VCaP (cell line): ENCODE results near the gene SLC16A2.

Experiments used
- H3K27ac ChIP-seq: fragments of 450-650 bp; 2 replicates; pipeline ENCODE4 v1.5.1; 2017
- CTCF ChIP-seq: fragments of 450-650 bp; conservative IDR thresholded peaks from 2 replicates; pipeline ENCODE4 v1.5.1; 2017; ENCODE audit warnings: mild to moderate bottlenecking, moderate library complexity

Gene SLC16A2

GRCh38 chrX:74557378-74557777 is 136.1 kb downstream of the SLC16A2 start:
- H3K27ac ChIP-seq: no peak overlapping the region
- TF ChIP-seq CTCF: no peak

GRCh38 chrX:74578137-74578536 is 156.8 kb downstream of the SLC16A2 start:
- H3K27ac ChIP-seq: no peak overlapping the region
- TF ChIP-seq CTCF: no peak

GRCh38 chrX:74579597-74580198 is 158.4 kb downstream of the SLC16A2 start:
- H3K27ac ChIP-seq: no peak overlapping the region
- no peak for TF ChIP-seq CTCF
